Activated T-cell treated with anti-CD3 and anti-CD28 coated beads for 1 hour (primary cell): ENCODE measurements around the gene C10orf71.

ENCODE experiments used
- DNase-seq: peaks from one replicate; pipeline ENCODE4 v3.0.0-alpha.2; 2020; ENCODE audit warnings: low read depth

C10orf71 gene

GRCh38 chr10:49313501-49314070 lies 14.6 kb downstream of the C10orf71 start:
- DNase-seq = no peak

DNA sequence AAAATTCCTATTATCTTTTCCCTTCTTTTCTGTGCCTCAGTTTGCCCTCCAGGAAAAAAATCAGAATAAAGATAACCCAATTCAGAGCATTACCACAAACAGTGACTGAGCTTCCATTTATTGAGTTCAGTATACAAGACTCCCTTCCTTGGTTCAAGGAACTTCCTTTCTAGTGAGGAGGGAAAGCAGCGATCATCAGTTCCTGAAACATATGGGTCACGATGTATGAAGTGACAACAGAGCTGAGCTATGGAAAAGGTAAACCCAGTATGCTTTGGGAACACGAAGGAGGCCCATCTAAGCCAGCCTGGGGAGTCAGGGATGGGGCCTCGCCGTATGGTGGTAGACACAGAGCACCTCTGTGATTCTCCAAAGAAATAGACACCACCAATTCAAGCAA lies 15.8 kb downstream of the C10orf71 start:
- DNase-seq = no peak

DNA sequence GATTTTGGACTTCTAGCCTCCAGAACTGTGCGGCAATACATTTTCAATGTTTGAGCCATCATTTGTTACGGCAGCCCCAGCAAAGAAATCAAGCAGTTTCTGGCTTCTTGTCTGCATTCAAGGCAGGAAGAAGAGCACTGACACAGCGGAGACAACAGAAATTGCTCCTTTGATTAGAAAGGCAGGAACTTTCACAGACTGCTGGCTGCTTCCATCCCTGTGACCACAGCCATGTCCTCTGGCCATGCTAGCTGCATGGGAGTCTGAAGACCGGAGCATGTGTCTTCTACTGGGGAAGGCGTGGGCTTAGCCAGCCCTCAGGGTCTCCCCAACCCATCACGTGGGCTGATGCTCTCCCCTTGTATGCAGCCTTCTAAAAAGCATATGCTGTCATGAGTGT lies 19.1 kb downstream of the C10orf71 start:
- no peak for DNase-seq

GRCh38 chr10:49318755-49319154 lies 19.8 kb downstream of the C10orf71 start:
- DNase-seq = no peak

- no peak for DNase-seq
Measured at GRCh38 chr10:49319206-49319605, 20.2 kb downstream of the C10orf71 start.

DNA sequence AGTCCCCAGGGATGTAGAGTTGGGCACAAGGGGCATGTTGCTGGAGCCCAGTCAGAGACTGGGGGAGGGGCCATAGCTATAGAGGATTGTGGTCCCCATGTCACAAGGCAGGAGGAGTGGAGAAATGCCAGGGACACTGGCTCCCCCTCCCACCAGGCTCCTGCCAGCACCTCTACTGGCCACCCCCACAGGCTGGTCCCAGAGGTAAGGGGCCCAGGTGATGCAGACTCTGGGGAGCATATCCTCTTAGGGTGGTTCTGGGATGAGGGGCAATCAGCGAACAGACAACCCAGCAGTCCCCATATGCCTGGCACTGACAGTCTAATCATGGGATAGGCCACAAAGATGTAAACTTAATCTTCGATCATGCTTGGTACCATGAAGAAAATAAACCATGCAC lies 21.2 kb downstream of the C10orf71 start:
- no peak for DNase-seq

GRCh38 chr10:49321021-49321420 lies 22.1 kb downstream of the C10orf71 start:
- DNase-seq = no peak

DNA sequence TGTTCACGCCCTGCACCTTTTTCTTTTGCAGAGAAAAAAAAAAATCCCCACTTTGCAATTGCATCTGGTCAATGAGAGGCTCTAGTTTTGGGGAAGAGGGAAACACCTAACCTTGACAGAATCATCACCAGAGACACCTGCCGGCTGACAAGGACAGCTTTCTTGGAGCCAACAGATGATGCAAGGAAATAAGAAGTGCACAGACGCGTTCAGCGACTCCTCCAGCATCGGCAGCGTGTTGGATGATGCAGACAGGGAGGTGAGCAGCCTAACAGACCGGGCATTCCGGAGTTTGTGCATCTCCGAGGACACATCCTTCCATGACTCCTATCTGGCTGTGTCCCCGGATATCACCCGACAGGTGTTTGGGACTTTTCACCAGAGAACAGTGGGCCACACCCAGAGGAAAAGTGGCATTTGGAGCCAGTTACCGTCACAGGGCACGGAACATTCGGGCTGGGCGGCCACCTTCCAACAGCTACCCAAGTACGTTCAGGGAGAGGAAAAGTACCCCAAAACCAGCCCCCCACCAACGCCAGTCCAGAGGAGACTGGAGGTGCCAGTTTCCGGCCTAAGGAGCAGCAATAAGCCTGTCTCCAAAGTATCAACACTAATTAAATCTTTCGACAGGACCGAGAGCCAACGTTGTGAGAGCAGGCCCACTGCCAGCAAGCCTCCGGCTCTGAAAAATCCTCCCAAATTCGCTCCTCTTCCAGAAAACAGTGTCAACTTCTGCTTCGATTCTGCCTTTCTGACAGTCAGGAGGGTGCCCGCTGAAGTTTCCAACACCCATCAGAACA lies 23.6 kb downstream of the C10orf71 start:
- no peak for DNase-seq

DNA sequence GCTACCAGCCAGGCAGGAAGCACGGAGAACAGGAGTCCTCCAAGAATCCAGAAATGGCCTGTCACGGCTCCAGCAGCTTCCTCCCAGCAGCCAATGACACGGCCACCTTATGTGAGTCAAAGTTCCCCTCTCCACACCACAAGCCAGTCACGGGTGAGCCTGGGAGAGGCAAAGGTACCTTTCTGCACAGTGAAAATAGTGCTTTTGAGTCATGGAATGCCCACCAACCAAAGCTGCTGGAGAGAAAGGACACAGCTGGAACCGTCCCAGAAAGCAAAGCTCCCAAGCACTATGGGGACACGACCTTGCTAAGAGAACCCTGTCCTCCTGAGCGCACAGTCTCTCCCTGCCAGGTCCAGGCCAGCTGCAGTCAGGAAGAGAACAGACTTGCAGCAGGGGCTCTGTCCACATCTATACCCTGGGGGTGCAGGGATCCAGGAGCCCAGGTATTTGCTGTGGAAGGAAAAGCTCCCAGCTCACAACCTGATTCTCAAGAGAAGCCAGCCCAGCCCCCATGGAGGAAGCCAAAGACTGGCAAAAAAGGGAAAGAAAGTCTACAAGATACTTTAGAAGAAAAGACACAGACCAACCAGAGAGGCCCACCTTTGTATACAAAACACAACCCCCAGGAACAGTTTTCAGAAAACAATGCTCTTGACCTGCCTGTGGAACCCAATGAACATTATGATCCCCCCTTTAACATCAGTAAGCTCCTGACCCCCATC lies 24.4 kb downstream of the C10orf71 start:
- DNase-seq = no peak

- DNase-seq = no peak
Measured at GRCh38 chr10:49323896-49324270, 24.9 kb downstream of the C10orf71 start.

DNA sequence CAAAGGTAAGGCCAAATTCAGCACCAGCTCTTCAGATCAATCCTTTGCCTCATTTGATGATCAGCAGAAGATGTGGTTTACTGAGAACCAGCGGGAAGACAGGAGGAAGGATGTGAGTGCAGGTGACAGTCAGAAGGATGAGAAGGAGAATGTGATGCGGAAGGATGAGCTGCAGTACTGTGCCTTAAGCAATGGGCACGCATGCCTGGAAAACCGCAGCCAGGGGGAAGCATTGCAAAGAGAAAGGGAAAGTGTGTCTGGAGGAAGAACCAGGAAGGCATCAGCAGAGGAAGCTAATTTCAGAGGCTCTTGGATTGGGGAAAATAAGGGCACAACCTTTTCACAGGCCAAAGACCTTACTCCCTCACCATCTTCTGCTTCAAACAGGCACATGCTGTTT lies 25.7 kb downstream of the C10orf71 start:
- DNase-seq = no peak

DNA sequence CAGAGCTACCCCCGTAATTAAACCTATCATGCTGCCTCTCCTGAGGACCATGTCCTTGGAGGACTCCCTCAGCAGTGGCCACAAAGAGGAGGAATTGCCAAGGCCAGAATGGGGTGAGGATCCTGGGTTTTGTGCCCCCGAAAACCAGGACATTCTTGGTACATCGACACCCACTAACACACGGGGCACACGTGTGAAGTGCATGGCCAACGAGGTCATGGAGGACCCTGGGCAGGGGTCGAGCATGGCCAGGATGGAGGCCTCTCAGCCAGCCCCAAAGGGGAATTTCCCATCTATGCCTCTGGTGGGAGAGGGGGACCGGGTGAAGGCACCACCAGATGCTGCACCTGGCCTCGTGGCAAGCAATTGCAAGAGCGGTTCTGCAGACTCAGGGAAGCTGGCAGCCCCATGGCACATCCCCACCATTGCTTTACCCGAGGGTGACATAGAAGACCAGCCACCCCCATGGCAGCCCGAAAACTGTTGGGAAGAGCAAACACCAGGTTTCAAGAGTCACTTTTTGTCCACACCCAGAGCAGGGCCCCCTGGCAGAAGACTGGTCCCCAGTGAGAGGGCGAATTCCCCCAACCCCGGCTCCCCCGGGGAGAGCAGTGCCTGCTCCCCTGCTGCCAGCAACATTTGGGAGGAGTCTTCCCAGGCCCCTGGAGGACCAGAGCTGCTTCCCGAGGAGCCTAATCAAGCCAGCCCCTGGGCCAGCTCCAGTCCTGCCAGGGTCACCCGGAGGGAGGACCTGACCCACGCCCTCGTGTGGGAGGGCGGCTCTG lies 26.4 kb downstream of the C10orf71 start:
- no peak for DNase-seq

DNA sequence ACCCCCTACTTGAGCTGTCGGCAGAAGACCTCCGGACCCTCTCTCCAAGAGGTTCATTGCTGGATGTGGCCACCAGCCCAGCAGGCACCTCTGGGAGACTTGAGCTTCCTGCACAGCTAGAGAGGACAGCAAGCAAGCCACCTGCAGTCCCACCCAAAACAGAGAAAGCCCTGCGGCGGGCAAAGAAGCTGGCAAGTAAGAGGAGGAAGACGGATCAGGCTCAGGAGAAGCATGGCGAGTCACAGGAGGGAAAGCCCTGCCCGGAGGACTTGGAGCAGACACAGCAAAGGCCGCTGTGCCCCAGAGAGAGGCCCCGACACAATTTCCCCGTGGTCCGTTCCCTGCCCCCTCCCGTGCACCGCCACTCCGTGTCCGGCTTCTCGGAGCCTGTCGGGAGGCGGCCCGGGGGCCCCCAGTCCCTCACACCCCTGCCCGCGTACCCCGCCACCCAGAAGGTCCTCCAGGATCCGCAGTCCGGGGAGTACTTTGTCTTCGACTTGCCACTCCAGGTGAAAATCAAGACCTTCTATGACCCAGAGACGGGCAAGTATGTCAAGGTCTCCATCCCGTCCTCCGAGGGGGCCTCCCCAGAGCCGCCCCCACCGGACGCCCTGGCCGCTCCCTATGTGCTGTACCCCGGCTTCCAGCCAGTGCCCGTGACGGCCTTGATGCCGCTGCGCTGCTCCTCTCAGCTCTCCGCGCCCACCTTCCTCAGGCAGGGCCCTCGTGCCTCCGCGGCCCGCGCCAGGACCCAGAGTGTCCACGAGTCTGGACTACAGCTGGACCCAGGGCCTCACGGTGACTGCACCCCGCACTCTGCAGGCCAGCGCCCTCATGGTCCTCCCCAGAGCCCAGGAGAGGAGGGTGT lies 27.2 kb downstream of the C10orf71 start:
- no peak for DNase-seq

- DNase-seq = no peak
Measured at GRCh38 chr10:49327036-49327813, 28.3 kb downstream of the C10orf71 start.

- no peak for DNase-seq
Measured at GRCh38 chr10:49328401-49329145, 29.6 kb downstream of the C10orf71 start.

DNA sequence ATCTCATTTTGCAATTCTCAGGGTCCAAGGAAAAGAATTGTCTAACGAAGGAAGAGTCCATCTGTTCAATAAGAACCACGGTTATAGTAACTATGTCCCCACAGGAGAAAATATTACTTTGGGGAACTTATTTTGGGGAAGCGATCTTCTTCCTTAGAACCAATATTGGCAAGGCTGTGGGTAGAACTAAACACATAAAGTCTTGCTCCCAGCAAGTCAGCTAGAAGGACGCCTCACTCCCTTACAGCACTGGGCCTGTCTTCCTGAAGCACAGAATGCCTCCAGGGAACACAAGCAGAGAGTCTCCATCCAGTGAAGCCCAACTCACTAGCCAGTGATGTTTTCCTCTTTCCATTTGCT lies 30.2 kb downstream of the C10orf71 start:
- no peak for DNase-seq

- DNase-seq = no peak
Measured at GRCh38 chr10:49330127-49330665, 31.2 kb downstream of the C10orf71 start.

DNA sequence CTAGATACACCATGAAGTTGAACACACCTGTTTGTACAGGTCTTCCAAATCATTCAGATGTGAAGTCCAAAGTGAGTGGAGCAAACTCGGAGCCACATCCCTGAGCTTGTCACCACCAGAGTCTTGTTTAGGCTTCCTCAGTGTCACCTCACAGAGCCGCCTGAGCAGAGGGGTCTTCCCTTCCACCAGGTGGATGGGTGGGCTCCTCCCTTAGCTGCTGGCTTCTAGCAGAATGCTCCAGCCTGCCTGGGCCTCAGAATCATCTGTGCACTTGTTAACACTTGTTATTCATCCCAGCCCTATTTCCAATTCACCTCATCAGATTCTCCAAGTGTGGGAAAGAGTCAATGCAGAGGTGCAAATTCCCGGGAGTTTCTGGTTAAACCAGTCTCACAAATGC lies 32.5 kb downstream of the C10orf71 start:
- no peak for DNase-seq

DNA sequence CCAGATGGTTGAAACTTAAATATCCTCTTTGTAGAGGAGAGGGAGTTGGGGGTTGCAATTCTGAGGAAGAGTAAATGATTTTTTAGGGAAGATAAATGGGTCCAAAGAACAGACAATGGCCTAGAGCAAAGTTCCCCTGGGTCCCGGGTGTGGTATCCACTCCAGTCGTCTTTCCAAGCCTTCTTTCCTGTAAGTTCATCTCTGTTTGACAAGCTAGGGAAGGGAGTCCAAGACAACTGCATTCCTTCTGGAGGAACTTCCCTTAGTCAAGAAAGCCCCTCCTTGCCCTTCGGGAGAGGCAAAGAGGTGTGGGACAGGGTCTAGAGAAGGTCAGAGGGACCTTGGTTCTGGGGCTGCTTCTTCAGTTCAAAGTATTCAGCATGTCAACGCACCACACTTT lies 33.4 kb downstream of the C10orf71 start:
- no peak for DNase-seq

DNA sequence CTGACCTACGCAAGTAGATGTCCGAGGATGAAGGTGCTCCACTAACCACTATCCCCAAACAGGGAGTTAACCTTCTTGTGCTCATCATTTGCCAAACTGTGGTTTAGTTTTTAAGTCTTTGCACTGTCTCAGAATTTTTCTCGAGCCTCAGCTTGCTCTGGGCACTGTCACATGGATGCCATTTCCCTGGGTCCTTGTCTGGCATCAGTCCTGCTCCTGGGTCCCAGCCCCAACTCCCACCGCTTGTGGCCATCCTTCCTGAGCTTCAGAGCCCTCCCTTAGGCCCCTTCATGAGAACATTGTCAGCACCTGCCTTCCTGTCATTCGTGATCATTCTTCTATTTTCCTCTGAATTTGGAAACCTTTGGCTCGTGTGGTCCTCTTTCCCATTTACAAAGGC lies 33.8 kb downstream of the C10orf71 start:
- DNase-seq = no peak
